ENCODE results near the gene WASL.

WASL gene

DNA sequence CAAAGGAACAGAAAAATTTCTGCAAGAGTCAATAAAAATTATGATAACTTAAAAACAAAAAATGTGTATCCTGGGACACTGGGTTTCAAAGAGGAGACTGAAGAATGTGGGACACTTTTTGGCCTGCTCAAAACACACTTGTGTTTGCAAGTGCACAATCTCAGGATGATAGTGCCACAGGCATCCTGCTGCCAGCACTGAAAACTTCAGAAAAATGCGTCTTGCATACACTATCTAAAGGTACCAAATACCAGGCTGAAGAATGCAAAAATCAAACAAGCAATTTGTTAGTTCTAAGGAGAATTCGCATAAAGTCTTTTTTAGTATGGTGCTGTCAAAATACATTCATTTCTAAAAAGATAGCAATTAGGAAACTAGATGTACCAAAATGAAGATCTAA, 38.1 kb downstream of the WASL start:
- peaks cover 22 to 28% (median 23%) of the 10 kb centered on the region in 3 donors for H3K36me3 ChIP-seq
- peaks cover 0 to 50% (median 8%) of the 10 kb centered on the region in 4 donors for H3K4me1 ChIP-seq
- intact Hi-C loops (cut with DNase I; ENCODE audit: low total_unique reads): no loop called here
- TF ChIP-seq, protein P1, sequence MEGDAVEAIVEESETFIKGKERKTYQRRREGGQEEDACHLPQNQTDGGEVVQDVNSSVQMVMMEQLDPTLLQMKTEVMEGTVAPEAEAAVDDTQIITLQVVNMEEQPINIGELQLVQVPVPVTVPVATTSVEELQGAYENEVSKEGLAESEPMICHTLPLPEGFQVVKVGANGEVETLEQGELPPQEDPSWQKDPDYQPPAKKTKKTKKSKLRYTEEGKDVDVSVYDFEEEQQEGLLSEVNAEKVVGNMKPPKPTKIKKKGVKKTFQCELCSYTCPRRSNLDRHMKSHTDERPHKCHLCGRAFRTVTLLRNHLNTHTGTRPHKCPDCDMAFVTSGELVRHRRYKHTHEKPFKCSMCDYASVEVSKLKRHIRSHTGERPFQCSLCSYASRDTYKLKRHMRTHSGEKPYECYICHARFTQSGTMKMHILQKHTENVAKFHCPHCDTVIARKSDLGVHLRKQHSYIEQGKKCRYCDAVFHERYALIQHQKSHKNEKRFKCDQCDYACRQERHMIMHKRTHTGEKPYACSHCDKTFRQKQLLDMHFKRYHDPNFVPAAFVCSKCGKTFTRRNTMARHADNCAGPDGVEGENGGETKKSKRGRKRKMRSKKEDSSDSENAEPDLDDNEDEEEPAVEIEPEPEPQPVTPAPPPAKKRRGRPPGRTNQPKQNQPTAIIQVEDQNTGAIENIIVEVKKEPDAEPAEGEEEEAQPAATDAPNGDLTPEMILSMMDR (IDR thresholded peaks at IDR 0.05): no peak
- no peak overlapping the region for H3K27ac ChIP-seq
- no peaks in the 10 kb centered on the region for H3K27me3 ChIP-seq
- H3K9me3 ChIP-seq: no peaks in the 10 kb centered on the region
- no peak for DNase-seq
- no peak overlapping the region for H3K4me3 ChIP-seq

- TF ChIP-seq, protein P1 (IDR thresholded peaks at IDR 0.05): no peak
- Histone ChIP-seq H3K4me1 (peaks cover 0 to 39% (median 6%) of the 10 kb centered on the region in 4 donors), H3K27me3 (no peaks in the 10 kb centered on the region), H3K36me3 (peaks cover 33 to 36% (median 34%) of the 10 kb centered on the region in 3 donors), H3K9me3 (no peaks in the 10 kb centered on the region), H3K4me3 (no peak overlapping the region), H3K27ac (no peak overlapping the region)
- intact Hi-C loops (cut with DNase I; ENCODE audit: low total_unique reads): no loop called here
- no peak for DNase-seq
Measured at GRCh38 chr7:123709525-123709924, 39.3 kb downstream of the WASL start.

DNA sequence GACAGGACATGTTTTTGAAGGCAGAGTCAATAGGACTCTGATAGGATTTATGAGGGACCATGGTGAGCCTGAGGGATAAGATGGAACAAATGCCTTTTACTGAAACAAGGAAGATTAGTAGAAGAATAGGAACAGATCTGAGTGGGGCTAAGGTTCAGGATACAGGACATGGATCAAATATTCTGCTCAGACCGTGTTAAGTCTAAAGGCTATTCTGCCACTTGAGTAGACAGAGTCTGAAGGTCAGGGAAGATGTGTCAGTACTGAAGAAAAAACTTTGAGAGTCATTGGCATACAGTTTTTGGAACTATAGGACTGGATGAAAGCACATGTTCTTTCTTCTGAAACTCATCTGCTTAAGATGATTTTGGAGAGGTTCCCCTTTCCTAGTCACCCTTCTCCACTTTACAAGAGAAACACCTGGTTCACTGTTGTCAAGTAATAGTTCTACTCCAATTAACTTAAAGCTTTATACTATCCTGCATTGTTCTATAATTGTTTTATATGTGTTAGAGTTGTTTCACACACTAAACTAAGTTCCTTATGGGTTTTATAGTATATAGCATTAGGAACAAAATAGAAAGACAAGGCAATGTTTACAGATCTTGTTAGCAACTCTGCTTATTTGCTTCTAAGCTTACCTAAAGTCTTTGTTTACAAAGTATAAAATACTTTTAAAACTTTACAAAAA, 43.4 kb downstream of the WASL start:
- intact Hi-C loops (cut with DNase I; ENCODE audit: low total_unique reads): no loop called here
- H3K36me3 ChIP-seq: peaks cover 38 to 52% (median 50%) of the 10 kb centered on the region in 3 donors
- H3K4me1 ChIP-seq: peaks cover 0 to 11% (median 0%) of the 10 kb centered on the region in 4 donors
- no peak overlapping the region for H3K4me3 ChIP-seq
- TF ChIP-seq, protein P1 (IDR thresholded peaks at IDR 0.05): no peak
- no peak for DNase-seq
- no peaks in the 10 kb centered on the region for H3K27me3 ChIP-seq
- no peaks in the 10 kb centered on the region for H3K9me3 ChIP-seq
- H3K27ac ChIP-seq: no peak overlapping the region

GRCh38 chr7:123695944-123696677, 52.7 kb downstream of the WASL start:
- no peaks in the 10 kb centered on the region for H3K9me3 ChIP-seq
- peaks cover 0 to 6% (median 2%) of the 10 kb centered on the region in 4 donors for H3K4me1 ChIP-seq
- TF ChIP-seq, protein P1 (IDR thresholded peaks at IDR 0.05): no peak
- no peaks in the 10 kb centered on the region for H3K27me3 ChIP-seq
- H3K27ac ChIP-seq: no peak overlapping the region
- no peak overlapping the region for H3K4me3 ChIP-seq
- intact Hi-C loops (cut with DNase I; ENCODE audit: low total_unique reads): no loop called here
- no peak for DNase-seq
- H3K36me3 ChIP-seq: peaks cover 38 to 46% (median 39%) of the 10 kb centered on the region in 3 donors

GRCh38 chr7:123692471-123692877, 56.3 kb downstream of the WASL start:
- Histone ChIP-seq H3K4me3 (no peak overlapping the region), H3K9me3 (no peaks in the 10 kb centered on the region), H3K27me3 (no peaks in the 10 kb centered on the region), H3K36me3 (peaks cover 24 to 46% (median 44%) of the 10 kb centered on the region in 3 donors), H3K4me1 (peaks cover 0 to 6% (median 2%) of the 10 kb centered on the region in 4 donors), H3K27ac (no peak overlapping the region)
- intact Hi-C loops (cut with DNase I; ENCODE audit: low total_unique reads): no loop called here
- no peak for DNase-seq
- TF ChIP-seq, protein P1 (IDR thresholded peaks at IDR 0.05): no peak

Data from tibial artery (tissue), 4 donors.